ENCODE results near the gene VPS54. TPM values are rescaled to one million over a fixed set of nuclear protein-coding genes. Genes with fewer than 3 reads are reported as not detected.

Gene VPS54
- total and polyA plus RNA-seq, 9 of the 15 experiments (the other 6 are each of a cell fraction or from before 2014, with no cell fraction given) = 4.9 to 23.2 (median 13.2) TPM

DNA sequence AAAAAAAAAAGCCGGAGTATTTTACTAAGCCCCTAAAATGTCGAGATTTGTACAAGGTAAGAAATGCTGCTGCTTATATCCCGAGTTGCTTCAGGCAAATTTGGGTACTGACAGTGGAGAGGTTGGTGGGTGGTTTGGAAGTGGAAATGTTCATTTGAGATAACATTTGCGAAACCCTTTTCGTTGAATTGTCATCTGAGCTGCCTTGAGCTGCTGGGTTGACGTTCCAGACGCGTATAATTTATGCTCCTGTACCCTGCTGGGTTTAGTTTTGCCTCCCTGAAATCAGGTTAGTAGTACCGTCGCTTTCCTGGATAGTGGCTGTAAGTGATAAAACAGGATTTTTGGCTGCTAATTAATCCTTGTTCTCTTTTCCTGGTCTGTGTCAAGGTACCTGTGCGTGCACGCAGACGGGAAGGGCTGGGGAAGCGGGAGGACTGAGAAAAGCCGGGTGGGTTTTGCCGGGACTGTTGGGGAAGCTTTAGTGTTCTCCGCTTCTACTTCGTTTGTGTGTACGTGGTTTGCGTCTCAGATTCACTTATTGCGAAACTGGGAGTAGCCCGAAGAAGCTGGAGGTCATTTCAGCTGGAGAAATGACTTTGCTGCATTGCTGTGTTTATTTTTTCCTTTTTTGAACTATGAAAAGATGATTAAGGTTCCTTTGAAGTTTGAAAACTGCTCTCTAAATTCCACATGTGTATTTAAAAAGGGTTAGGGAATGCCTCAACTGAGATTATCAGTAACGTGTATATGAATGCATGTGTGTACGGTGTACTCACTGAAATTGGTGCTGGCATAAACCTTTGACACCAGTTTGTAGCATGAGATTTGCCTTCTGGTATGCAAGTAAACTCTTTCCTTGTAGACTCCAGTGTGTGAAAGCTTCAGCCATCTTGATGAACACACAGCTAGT is 176.8 kb downstream of the VPS54 start (continued):
- TF ChIP-seq, protein P1, sequence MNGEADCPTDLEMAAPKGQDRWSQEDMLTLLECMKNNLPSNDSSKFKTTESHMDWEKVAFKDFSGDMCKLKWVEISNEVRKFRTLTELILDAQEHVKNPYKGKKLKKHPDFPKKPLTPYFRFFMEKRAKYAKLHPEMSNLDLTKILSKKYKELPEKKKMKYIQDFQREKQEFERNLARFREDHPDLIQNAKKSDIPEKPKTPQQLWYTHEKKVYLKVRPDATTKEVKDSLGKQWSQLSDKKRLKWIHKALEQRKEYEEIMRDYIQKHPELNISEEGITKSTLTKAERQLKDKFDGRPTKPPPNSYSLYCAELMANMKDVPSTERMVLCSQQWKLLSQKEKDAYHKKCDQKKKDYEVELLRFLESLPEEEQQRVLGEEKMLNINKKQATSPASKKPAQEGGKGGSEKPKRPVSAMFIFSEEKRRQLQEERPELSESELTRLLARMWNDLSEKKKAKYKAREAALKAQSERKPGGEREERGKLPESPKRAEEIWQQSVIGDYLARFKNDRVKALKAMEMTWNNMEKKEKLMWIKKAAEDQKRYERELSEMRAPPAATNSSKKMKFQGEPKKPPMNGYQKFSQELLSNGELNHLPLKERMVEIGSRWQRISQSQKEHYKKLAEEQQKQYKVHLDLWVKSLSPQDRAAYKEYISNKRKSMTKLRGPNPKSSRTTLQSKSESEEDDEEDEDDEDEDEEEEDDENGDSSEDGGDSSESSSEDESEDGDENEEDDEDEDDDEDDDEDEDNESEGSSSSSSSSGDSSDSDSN (IDR thresholded peaks at IDR 0.05; ENCODE audit: borderline replicate concordance in 1 of 2, low read depth in 2 of 2, low read length in 2 of 2) = 0 out of 4 replicates have a peak, but pooled peaks of 1 of the 2 experiments have one; percentile 24
- TF ChIP-seq, protein P2, sequence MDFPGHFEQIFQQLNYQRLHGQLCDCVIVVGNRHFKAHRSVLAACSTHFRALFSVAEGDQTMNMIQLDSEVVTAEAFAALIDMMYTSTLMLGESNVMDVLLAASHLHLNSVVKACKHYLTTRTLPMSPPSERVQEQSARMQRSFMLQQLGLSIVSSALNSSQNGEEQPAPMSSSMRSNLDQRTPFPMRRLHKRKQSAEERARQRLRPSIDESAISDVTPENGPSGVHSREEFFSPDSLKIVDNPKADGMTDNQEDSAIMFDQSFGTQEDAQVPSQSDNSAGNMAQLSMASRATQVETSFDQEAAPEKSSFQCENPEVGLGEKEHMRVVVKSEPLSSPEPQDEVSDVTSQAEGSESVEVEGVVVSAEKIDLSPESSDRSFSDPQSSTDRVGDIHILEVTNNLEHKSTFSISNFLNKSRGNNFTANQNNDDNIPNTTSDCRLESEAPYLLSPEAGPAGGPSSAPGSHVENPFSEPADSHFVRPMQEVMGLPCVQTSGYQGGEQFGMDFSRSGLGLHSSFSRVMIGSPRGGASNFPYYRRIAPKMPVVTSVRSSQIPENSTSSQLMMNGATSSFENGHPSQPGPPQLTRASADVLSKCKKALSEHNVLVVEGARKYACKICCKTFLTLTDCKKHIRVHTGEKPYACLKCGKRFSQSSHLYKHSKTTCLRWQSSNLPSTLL (IDR thresholded peaks at IDR 0.05) = no peak
- TF ChIP-seq, protein P3, sequence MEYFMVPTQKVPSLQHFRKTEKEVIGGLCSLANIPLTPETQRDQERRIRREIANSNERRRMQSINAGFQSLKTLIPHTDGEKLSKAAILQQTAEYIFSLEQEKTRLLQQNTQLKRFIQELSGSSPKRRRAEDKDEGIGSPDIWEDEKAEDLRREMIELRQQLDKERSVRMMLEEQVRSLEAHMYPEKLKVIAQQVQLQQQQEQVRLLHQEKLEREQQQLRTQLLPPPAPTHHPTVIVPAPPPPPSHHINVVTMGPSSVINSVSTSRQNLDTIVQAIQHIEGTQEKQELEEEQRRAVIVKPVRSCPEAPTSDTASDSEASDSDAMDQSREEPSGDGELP (CRISPR knock-in tag; IDR thresholded peaks at IDR 0.05; ENCODE audit: borderline replicate concordance) = peak; percentile 48; the same call in 1 of the 2 replicates
- 0 out of 4 replicates have a peak, but pooled peaks of 1 of the 2 experiments have one; percentile 33 for TF ChIP-seq KDM1A (IDR thresholded peaks at IDR 0.05)
- TF ChIP-seq, protein P4, sequence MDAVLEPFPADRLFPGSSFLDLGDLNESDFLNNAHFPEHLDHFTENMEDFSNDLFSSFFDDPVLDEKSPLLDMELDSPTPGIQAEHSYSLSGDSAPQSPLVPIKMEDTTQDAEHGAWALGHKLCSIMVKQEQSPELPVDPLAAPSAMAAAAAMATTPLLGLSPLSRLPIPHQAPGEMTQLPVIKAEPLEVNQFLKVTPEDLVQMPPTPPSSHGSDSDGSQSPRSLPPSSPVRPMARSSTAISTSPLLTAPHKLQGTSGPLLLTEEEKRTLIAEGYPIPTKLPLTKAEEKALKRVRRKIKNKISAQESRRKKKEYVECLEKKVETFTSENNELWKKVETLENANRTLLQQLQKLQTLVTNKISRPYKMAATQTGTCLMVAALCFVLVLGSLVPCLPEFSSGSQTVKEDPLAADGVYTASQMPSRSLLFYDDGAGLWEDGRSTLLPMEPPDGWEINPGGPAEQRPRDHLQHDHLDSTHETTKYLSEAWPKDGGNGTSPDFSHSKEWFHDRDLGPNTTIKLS (IDR thresholded peaks at IDR 0.05; ENCODE audit: borderline replicate concordance, low read depth) = peak; percentile 30; the same call in 1 of the 2 replicates
- no peak for TF ChIP-seq MYBL2 (IDR thresholded peaks at IDR 0.05; ENCODE audit: low read depth)
- no peak for TF ChIP-seq MYBL2 (CRISPR knock-in tag; IDR thresholded peaks at IDR 0.05; ENCODE audit: borderline replicate concordance)
- TF ChIP-seq PHTF2 (CRISPR knock-in tag; IDR thresholded peaks at IDR 0.05) = no peak
- TF ChIP-seq RCOR1 (IDR thresholded peaks at IDR 0.05; ENCODE audit: borderline replicate concordance in 1 of 2, low read depth in 2 of 2, low read length in 2 of 2) = peak; percentile 37 to 47; a peak in 1 of 4 replicates
- TF ChIP-seq CBFA2T2 (conservative IDR thresholded peaks at IDR 0.05) = 0 out of 2 replicates have a peak, but pooled peaks have one; percentile 26
- no peak for TF ChIP-seq SLC30A9 (CRISPR knock-in tag; IDR thresholded peaks at IDR 0.05)
- no peak for TF ChIP-seq ZNF347 (CRISPR knock-in tag; IDR thresholded peaks at IDR 0.05; ENCODE audit: low read depth)
- no peak for TF ChIP-seq ZNF408 (CRISPR knock-in tag; IDR thresholded peaks at IDR 0.05; ENCODE audit: low read depth)
- TF ChIP-seq EP300 (IDR thresholded peaks at IDR 0.05; ENCODE audit: low read length) = peak; percentile 51; the same call in 1 of the 2 replicates

Measured in K562 (cell line).